Neural cell (in vitro differentiated cells): Measurements from ENCODE around the gene LDLRAD4. TPM values are rescaled to one million over a fixed set of nuclear protein-coding genes. Genes with fewer than 3 reads are reported as not detected.

Experiments
- H2AFZ ChIP-seq: fragments of 200-600, 300-800 bp; sonication (generic), shearing (Covaris generic); 2 replicates; pipeline ENCODE4 v1.6.0; 2014; ENCODE audit warnings: low read depth, mild to moderate bottlenecking, antibody characterized with exemption, low read length, moderate library complexity
- H3F3A ChIP-seq: fragments of 200-600 bp; shearing (Covaris generic); 2 replicates; pipeline ENCODE4 v1.6.1; 2016; ENCODE audit warnings: mild to moderate bottlenecking, moderate library complexity, mixed read lengths, antibody characterized with exemption, low read length; ENCODE audit not compliant: insufficient read depth, poor library complexity, severe bottlenecking
- H3K27ac ChIP-seq: fragments of 200-600, 300-800 bp; sonication (generic), shearing (Covaris generic); 2 replicates; pipeline ENCODE4 v1.5.1; 2014; ENCODE audit warnings: mild to moderate bottlenecking, low read length, moderate library complexity
- H3K27me3 ChIP-seq: fragments of 300-800, 200-600 bp; sonication (generic), shearing (Covaris generic); 2 replicates; pipeline ENCODE4 v1.6.0; 2014; ENCODE audit warnings: mild to moderate bottlenecking, low read depth, low read length, moderate library complexity; ENCODE audit not compliant: insufficient read depth
- H3K36me3 ChIP-seq: fragments of 300-800, 200-600 bp; sonication (generic), shearing (Covaris generic); 2 replicates; pipeline ENCODE4 v1.5.1; 2014; ENCODE audit warnings: mild to moderate bottlenecking, antibody characterized with exemption, low read length, moderate library complexity; ENCODE audit not compliant: insufficient read depth
- H3K4me2 ChIP-seq: fragments of 300-800, 200-600 bp; sonication (generic), shearing (Covaris generic); 2 replicates; pipeline ENCODE4 v1.6.0; 2014; ENCODE audit warnings: mild to moderate bottlenecking, low read length
- H3K4me3 ChIP-seq: fragments of 300-800, 200-600 bp; sonication (generic), shearing (Covaris generic); 2 replicates; pipeline ENCODE4 v1.5.1; 2014; ENCODE audit warnings: mild to moderate bottlenecking, low read length, moderate library complexity
- H3K79me2 ChIP-seq: fragments of 200-600 bp; shearing (Covaris generic); replicated peaks from 2 replicates; pipeline ENCODE4 v1.6.0; 2014; ENCODE audit warnings: mild to moderate bottlenecking, low read length, moderate library complexity; ENCODE audit not compliant: insufficient read depth
- H3K9ac ChIP-seq: fragments of 300-800, 200-600 bp; sonication (generic), shearing (Covaris generic); 2 replicates; pipeline ENCODE4 v1.6.1; 2016; ENCODE audit warnings: mild to moderate bottlenecking, low read length, mixed read lengths
- H3K9me2 ChIP-seq: fragments of 200-600 bp; shearing (Covaris generic); 2 replicates; pipeline ENCODE4 v1.6.1; 2016; ENCODE audit warnings: mild to moderate bottlenecking, low read length, mixed read lengths; ENCODE audit not compliant: insufficient read depth
- H3K9me3 ChIP-seq: fragments of 200-600, 300-800 bp; sonication (generic), shearing (Covaris generic); 2 replicates; pipeline ENCODE4 v1.6.1; 2016; ENCODE audit warnings: mild to moderate bottlenecking, mixed run types, low read length, moderate library complexity, mixed read lengths
- H4K20me1 ChIP-seq: fragments of 200-600 bp; shearing (Covaris generic); 2 replicates; pipeline ENCODE4 v1.6.1; 2016; ENCODE audit warnings: mild to moderate bottlenecking, mixed run types; ENCODE audit not compliant: insufficient read depth
- EP300 ChIP-seq: fragments of 450-650 bp; conservative IDR thresholded peaks from 2 replicates; pipeline ENCODE4 v1.6.1; 2014; ENCODE audit warnings: antibody characterized with exemption, mild to moderate bottlenecking, moderate library complexity; ENCODE audit not compliant: poor library complexity, severe bottlenecking
- EZH2 ChIP-seq: fragments of 200-600, 300-800 bp; shearing (Covaris generic), sonication (generic); IDR thresholded peaks from 2 replicates; pipeline ENCODE4 v1.6.1; 2014; ENCODE audit warnings: antibody characterized with exemption, low read length, borderline replicate concordance, mild to moderate bottlenecking; ENCODE audit not compliant: insufficient read depth, poor library complexity, severe bottlenecking
- MXI1 ChIP-seq: fragments of 450-650 bp; conservative IDR thresholded peaks from 2 replicates; pipeline ENCODE4 v1.6.1; 2014; ENCODE audit warnings: antibody characterized with exemption, mild to moderate bottlenecking; ENCODE audit not compliant: poor library complexity, severe bottlenecking
- POLR2AphosphoS5 ChIP-seq: IDR thresholded peaks from 2 replicates; pipeline ENCODE4 v1.6.1; 2012
- RAD21 ChIP-seq: fragments of 450-650 bp; conservative IDR thresholded peaks from 2 replicates; pipeline ENCODE4 v1.6.1; 2014; ENCODE audit warnings: antibody characterized with exemption, mild to moderate bottlenecking, moderate library complexity
- SMC3 ChIP-seq: fragments of 450-650 bp; conservative IDR thresholded peaks from 2 replicates; pipeline ENCODE4 v1.6.1; 2014; ENCODE audit warnings: antibody characterized with exemption, mild to moderate bottlenecking, moderate library complexity; ENCODE audit not compliant: poor library complexity
- TAF1 ChIP-seq: IDR thresholded peaks from 2 replicates; pipeline ENCODE4 v1.6.1; 2012; ENCODE audit warnings: low read depth
- polyA plus RNA-seq: library from polyadenylated mRNA; depleted of rRNA; stranded (reverse); fragments of >200 nt; gene quantifications from 2 replicates; pipeline ENCODE4 v1.2.3, GENCODE V29; 2014
- TF ChIP-seq, protein P1 (sequence below): IDR thresholded peaks from 2 replicates; pipeline ENCODE4 v1.6.1; 2012; ENCODE audit warnings: borderline replicate concordance
- TF ChIP-seq, protein P2 (sequence below): fragments of 450-650 bp; IDR thresholded peaks from 2 replicates; pipeline ENCODE4 v1.5.1; 2014; ENCODE audit warnings: antibody characterized with exemption, mild to moderate bottlenecking, moderate library complexity; ENCODE audit not compliant: poor library complexity, severe bottlenecking

Gene LDLRAD4
- polyA plus RNA-seq, 1 donor from 2014 or later = 3.7 TPM

DNA sequence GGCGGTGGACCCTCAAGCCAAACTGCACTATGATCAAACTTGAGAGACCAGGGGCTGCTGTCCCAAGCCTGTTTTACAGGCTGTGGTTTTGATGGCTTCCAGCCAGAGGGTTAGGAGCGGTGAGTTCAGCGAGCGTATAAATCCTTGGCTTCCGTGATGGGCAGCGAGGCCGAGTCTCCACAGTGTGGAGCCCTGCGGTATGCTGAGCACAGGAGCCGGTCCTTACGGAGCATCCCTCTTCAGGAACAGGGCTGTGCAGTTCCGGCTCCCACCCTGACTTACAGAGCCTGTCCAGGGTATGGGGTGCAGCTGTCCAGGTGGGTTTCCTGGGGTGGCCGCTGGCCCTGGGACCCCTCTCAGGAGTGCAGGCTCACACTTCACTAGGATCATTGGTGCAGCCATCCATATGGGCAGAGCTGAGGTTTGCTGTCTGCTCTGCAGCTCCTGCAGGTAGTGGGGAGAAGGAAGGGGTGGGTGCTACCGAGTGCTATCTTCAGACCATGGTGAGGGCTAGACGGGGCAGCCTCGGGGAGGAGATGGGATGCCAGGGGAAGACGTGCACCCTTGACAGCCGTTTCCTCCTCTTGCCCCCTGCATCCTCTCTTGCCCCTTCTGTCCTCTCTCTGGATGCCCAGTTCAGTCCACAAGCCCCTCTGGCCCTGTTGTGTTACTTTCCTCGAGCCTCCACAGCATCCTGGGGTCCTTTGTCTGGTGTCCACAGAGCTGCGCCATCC lies 403.5 kb downstream of the LDLRAD4 start (continued):
- TF ChIP-seq, protein P1, sequence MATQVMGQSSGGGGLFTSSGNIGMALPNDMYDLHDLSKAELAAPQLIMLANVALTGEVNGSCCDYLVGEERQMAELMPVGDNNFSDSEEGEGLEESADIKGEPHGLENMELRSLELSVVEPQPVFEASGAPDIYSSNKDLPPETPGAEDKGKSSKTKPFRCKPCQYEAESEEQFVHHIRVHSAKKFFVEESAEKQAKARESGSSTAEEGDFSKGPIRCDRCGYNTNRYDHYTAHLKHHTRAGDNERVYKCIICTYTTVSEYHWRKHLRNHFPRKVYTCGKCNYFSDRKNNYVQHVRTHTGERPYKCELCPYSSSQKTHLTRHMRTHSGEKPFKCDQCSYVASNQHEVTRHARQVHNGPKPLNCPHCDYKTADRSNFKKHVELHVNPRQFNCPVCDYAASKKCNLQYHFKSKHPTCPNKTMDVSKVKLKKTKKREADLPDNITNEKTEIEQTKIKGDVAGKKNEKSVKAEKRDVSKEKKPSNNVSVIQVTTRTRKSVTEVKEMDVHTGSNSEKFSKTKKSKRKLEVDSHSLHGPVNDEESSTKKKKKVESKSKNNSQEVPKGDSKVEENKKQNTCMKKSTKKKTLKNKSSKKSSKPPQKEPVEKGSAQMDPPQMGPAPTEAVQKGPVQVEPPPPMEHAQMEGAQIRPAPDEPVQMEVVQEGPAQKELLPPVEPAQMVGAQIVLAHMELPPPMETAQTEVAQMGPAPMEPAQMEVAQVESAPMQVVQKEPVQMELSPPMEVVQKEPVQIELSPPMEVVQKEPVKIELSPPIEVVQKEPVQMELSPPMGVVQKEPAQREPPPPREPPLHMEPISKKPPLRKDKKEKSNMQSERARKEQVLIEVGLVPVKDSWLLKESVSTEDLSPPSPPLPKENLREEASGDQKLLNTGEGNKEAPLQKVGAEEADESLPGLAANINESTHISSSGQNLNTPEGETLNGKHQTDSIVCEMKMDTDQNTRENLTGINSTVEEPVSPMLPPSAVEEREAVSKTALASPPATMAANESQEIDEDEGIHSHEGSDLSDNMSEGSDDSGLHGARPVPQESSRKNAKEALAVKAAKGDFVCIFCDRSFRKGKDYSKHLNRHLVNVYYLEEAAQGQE = no peak
- TF ChIP-seq TAF1 = no peak

DNA sequence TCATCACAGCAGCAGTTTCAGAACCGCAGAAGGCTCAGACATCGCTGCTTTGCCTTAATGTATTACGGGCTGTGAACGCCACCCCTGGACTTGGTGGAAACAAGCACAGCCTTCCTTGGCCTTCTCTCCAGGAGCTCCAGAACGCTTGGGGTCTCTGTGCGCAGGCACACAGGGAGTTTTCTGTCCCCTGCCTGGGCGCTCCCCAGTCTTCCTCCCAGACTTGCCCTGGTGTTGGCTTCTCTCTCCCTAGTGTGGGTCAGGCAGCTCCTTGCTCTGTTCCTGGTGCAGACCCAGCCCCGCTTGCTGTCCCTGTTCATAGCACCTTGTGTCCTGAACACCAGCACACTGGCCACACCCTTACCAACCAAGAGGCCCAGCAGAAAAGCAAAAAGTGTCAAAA lies 404.2 kb downstream of the LDLRAD4 start:
- Histone ChIP-seq H3K4me3 (no peak overlapping the region), H3K9ac (no peak overlapping the region)

More for the DNA sequence above, 404.2 kb downstream of the LDLRAD4 start:
- Histone ChIP-seq H3K36me3 (no peaks in the 10 kb centered on the region), H3K9me3 (no peaks in the 10 kb centered on the region), H3K27ac (no peak overlapping the region), H3F3A (no peaks in the 10 kb centered on the region), H2AFZ (no peak overlapping the region), H3K9me2 (no peaks in the 10 kb centered on the region), H3K4me2 (no peak overlapping the region), H3K79me2 (no peaks in the 10 kb centered on the region), H4K20me1 (no peaks in the 10 kb centered on the region), H3K27me3 (no peaks in the 10 kb centered on the region)
- TF ChIP-seq MXI1 (no peak), TAF1 (no peak), EZH2 (no peak), RAD21 (no peak), SMC3 (no peak), POLR2AphosphoS5 (no peak), EP300 (no peak)
- TF ChIP-seq, protein P2, sequence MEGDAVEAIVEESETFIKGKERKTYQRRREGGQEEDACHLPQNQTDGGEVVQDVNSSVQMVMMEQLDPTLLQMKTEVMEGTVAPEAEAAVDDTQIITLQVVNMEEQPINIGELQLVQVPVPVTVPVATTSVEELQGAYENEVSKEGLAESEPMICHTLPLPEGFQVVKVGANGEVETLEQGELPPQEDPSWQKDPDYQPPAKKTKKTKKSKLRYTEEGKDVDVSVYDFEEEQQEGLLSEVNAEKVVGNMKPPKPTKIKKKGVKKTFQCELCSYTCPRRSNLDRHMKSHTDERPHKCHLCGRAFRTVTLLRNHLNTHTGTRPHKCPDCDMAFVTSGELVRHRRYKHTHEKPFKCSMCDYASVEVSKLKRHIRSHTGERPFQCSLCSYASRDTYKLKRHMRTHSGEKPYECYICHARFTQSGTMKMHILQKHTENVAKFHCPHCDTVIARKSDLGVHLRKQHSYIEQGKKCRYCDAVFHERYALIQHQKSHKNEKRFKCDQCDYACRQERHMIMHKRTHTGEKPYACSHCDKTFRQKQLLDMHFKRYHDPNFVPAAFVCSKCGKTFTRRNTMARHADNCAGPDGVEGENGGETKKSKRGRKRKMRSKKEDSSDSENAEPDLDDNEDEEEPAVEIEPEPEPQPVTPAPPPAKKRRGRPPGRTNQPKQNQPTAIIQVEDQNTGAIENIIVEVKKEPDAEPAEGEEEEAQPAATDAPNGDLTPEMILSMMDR = no peak
- TF ChIP-seq, protein P1 = no peak
